GM23248 (cell line): ENCODE results near the gene CAMTA1.

Experiments used
- EZH2 ChIP-seq: fragments of 200-600 bp; sonication (generic); IDR thresholded peaks from 2 replicates; pipeline ENCODE4 v1.6.1; 2018; ENCODE audit warnings: antibody characterized with exemption, mild to moderate bottlenecking; ENCODE audit not compliant: insufficient read depth, poor library complexity, severe bottlenecking
- EZH2phosphoT487 ChIP-seq: fragments of 200-600 bp; sonication (generic); IDR thresholded peaks from 2 replicates; pipeline ENCODE4 v1.6.1; 2018; ENCODE audit warnings: antibody characterized with exemption, moderate library complexity, mild to moderate bottlenecking, low read depth; ENCODE audit not compliant: insufficient read depth

- TF ChIP-seq EZH2phosphoT487 (no peak), EZH2 (no peak)
Observed at GRCh38 chr1:7008975-7009740, 223.9 kb downstream of the CAMTA1 start.
